Hepatocyte (in vitro differentiated cells): ENCODE data around the gene CHKA. TPM values are rescaled to one million over a fixed set of nuclear protein-coding genes. Genes with fewer than 3 reads are reported as not detected.

Source experiments
- DNase-seq: peaks from one replicate; pipeline ENCODE4 v3.0.0-alpha.2; 2016; ENCODE audit warnings: low spot score
- H2AFZ ChIP-seq: fragments of 200-600 bp; sonication (generic); 2 replicates; pipeline ENCODE4 v1.6.0; 2016; ENCODE audit warnings: antibody characterized with exemption, mild to moderate bottlenecking
- H3K27ac ChIP-seq: fragments of 200-600 bp; sonication (generic); 2 replicates; pipeline ENCODE4 v1.5.1; 2016; ENCODE audit warnings: mild to moderate bottlenecking
- H3K27me3 ChIP-seq: fragments of 200-600 bp; sonication (generic); 2 replicates; pipeline ENCODE4 v1.6.1; 2016
- H3K36me3 ChIP-seq: fragments of 200-600 bp; sonication (generic); replicated peaks from 2 replicates; pipeline ENCODE4 v1.5.1; 2016; ENCODE audit warnings: low read depth; ENCODE audit not compliant: insufficient read depth
- H3K4me1 ChIP-seq: fragments of 200-600 bp; sonication (generic); 2 replicates; pipeline ENCODE4 v1.5.1; 2016; ENCODE audit warnings: mild to moderate bottlenecking, moderate library complexity; ENCODE audit not compliant: insufficient read depth
- H3K4me2 ChIP-seq: fragments of 200-600 bp; sonication (generic); 2 replicates; pipeline ENCODE4 v1.6.0; 2016
- H3K4me3 ChIP-seq: fragments of 200-600 bp; sonication (generic); 2 replicates; pipeline ENCODE4 v1.5.1; 2016; ENCODE audit warnings: mild to moderate bottlenecking
- H3K79me2 ChIP-seq: fragments of 200-600 bp; sonication (generic); 2 replicates; pipeline ENCODE4 v1.6.0; 2017; ENCODE audit warnings: mild to moderate bottlenecking
- H3K9me2 ChIP-seq: fragments of 200-600 bp; sonication (generic); replicated peaks from 2 replicates; pipeline ENCODE4 v1.6.0; 2017; ENCODE audit warnings: mild to moderate bottlenecking; ENCODE audit not compliant: insufficient read depth
- H3K9me3 ChIP-seq: fragments of 200-600 bp; sonication (generic); 2 replicates; pipeline ENCODE4 v1.5.1; 2016; ENCODE audit warnings: low read depth, mild to moderate bottlenecking
- H4K20me1 ChIP-seq: fragments of 200-600 bp; sonication (generic); 2 replicates; pipeline ENCODE4 v1.6.0; 2016; ENCODE audit warnings: mild to moderate bottlenecking; ENCODE audit not compliant: insufficient read depth, poor library complexity, severe bottlenecking
- EZH2 ChIP-seq: fragments of 200-600 bp; sonication (generic); IDR thresholded peaks from 2 replicates; pipeline ENCODE4 v1.6.1; 2016; ENCODE audit warnings: antibody characterized with exemption, mild to moderate bottlenecking, borderline replicate concordance
- EZH2phosphoT487 ChIP-seq: fragments of 200-600 bp; sonication (generic); IDR thresholded peaks from one replicate; pipeline ENCODE4 v1.6.1; 2018; ENCODE audit warnings: antibody characterized with exemption, mild to moderate bottlenecking, low read depth, moderate library complexity; ENCODE audit not compliant: unreplicated experiment, severe bottlenecking
- WGBS: methylation state at CpG from one replicate; pipeline ENCODE4 v1.1.6; 2016; ENCODE audit warnings: low lambda C conversion rate; ENCODE audit errors: missing lambda C conversion rate; 5-methylcytosine and 5-hydroxymethylcytosine counted together
- polyA plus RNA-seq: library from polyadenylated mRNA; unstranded; fragments of >200 nt; fragmentation: Nextera tagmentation; extraction: Ambion mirVana; gene quantifications from 2 replicates; pipeline ENCODE4 v1.2.1, GENCODE V29; 2016
- total RNA-seq: library from RNA; depleted of rRNA; stranded (reverse); fragments of >200 nt; gene quantifications from 2 replicates; pipeline ENCODE4 v1.2.3, GENCODE V29; 2014
- TF ChIP-seq, protein P1 (sequence below): fragments of 200-600 bp; sonication (generic); IDR thresholded peaks from 2 replicates; pipeline ENCODE4 v1.5.1; 2016; ENCODE audit warnings: antibody characterized with exemption, mild to moderate bottlenecking; ENCODE audit not compliant: poor library complexity

CHKA gene
- total and polyA plus RNA-seq, 2 experiments from 2014 or later = 70.0 to 117 TPM

DNA sequence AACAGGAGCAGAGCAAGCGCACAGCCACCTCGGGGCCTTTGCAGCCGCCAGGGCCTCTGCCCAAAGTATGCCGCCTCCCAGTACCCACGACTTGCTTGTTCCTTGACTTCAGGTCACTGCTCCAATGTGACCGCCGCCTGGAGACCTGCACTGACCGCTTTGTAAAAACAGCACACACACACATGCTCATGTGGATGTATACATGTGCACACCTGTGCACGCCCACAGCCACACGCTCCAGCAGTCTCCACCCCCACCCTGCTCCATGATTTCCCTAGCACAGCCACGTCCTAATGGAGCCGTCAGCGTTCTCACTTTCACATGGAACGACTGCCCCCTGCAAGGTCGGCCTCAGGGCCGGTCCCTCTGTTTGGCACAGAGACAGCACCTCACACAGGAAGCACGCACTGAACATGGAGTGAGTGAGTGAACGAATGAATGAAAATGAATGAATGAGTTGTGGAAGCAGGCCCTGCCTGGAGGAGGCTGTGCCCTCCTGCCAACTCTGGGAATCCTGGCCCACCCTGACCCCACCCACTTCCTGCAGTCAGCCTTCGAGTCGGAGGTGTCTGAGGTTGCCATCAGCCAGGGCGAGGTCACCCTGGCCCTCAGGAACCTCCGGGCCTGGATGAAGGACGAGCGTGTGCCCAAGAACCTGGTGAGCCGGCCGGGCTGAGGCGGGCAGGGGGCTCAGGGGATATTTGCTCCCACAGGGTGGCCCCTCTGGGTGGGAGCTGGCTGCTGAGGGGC lies 103.0 kb downstream of the CHKA start:
- H3K4me2 ChIP-seq = no peak overlapping the region
- H3K27me3 ChIP-seq = no peaks in the 10 kb centered on the region
- TF ChIP-seq, protein P1, sequence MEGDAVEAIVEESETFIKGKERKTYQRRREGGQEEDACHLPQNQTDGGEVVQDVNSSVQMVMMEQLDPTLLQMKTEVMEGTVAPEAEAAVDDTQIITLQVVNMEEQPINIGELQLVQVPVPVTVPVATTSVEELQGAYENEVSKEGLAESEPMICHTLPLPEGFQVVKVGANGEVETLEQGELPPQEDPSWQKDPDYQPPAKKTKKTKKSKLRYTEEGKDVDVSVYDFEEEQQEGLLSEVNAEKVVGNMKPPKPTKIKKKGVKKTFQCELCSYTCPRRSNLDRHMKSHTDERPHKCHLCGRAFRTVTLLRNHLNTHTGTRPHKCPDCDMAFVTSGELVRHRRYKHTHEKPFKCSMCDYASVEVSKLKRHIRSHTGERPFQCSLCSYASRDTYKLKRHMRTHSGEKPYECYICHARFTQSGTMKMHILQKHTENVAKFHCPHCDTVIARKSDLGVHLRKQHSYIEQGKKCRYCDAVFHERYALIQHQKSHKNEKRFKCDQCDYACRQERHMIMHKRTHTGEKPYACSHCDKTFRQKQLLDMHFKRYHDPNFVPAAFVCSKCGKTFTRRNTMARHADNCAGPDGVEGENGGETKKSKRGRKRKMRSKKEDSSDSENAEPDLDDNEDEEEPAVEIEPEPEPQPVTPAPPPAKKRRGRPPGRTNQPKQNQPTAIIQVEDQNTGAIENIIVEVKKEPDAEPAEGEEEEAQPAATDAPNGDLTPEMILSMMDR = no peak
- no peak for TF ChIP-seq EZH2
- no peak for TF ChIP-seq EZH2phosphoT487
- DNase-seq = no peak
- H3K9me3 ChIP-seq = no peaks in the 10 kb centered on the region
- H3K4me3 ChIP-seq = no peak overlapping the region
- H3K27ac ChIP-seq = no peak overlapping the region
- H3K36me3 ChIP-seq = no peaks in the 10 kb centered on the region
- no peaks in the 10 kb centered on the region for H3K9me2 ChIP-seq
- H4K20me1 ChIP-seq = no peaks in the 10 kb centered on the region
- H3K79me2 ChIP-seq = no peaks in the 10 kb centered on the region
- peaks cover 25% of the 10 kb centered on the region for H3K4me1 ChIP-seq
- 87% methylated on average over 27 of the region's 27 CpGs for WGBS
- no peak overlapping the region for H2AFZ ChIP-seq

DNA sequence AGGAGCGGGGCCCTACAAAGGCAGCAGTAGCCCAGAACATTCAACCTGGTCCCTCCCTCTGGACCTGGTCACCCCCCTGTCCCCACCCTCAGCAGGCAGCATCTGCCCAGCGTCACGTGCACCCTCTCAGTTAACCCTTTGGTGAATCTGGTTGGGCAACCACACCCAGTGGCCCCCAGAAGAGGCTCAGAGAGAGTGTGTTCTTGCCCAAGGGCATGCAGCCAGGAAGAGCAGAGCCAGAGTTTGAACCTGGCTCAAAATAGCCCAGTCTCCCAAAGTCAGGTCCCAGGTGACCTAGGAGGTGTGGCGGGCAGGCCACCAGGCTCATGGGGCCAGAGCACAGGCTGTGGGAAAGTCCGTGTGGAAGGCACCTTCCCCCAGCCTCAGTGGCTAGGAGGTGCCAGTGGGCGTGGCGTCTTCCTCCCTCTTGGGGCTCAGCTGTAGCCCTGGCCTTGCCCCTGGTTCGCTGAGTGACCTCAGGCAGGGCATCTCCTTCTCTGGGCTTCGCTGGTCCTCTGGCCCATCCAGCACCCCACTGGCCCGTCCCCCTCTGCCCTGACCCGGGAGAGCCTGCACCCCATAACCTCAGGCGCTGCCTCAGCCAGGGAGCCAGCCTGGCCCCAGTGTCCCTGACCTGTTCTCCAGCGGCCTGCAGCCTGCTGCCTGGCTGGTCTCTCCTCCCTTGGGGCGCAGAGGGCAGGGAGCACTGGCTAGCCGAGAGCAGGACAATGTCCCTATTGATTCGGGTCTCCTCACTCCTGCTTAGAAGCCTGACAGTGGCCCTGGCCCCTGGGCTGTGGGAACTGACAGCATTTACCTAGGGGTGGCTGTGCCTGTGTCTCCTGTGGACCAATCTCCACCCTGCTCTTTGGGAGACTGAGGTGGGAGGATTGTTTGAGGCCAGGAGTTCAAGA lies 104.0 kb downstream of the CHKA start:
- Histone ChIP-seq H3K4me3 (no peak overlapping the region), H4K20me1 (no peaks in the 10 kb centered on the region), H3K4me2 (no peak overlapping the region), H3K79me2 (no peaks in the 10 kb centered on the region), H3K27me3 (no peaks in the 10 kb centered on the region), H3K4me1 (peaks cover 32% of the 10 kb centered on the region), H3K36me3 (no peaks in the 10 kb centered on the region), H3K27ac (no peak overlapping the region), H3K9me3 (no peaks in the 10 kb centered on the region), H3K9me2 (no peaks in the 10 kb centered on the region), H2AFZ (no peak overlapping the region)
- WGBS = 74% methylated on average over 16 of the region's 16 CpGs
- DNase-seq = peak; percentile 44
- TF ChIP-seq EZH2phosphoT487 (no peak), EZH2 (no peak)
- TF ChIP-seq, protein P1 = no peak

DNA sequence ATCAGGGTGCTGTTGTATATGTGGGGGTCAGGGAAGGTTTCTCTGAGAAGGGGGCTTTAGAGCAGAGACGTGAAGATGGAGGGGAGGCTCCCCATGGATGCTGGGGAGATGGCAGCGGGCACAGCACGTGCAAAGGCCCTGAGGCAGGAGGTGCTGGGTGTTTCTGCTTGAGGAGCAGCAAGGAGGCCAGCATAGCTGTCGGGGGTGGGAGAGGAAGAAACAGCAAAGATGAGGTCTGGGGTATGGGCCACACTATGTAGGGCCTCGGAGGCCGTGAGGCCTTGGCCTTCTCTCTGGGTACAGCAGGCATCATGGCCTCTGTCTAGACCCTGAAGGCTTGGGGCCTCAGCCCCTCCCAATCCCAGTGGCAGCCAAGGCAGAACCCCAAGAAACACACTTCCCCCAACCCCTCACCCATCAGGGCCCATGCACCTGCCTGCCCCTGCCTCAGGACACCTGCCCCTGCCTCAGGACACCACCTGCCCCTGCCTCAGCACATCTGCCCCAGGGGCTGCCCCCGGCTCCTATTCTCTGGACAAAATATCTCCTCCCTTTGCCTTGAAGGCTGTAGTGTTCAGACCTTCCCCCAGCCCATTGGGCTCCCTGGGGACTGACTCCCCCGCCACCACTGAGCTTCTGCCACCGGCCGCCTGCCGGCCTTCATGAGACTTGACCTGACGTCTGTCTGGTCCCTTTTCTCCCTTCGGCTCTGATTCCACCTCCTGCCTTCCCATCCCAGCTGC lies 104.9 kb downstream of the CHKA start:
- DNase-seq = no peak
- peaks cover 32% of the 10 kb centered on the region for H3K4me1 ChIP-seq
- no peaks in the 10 kb centered on the region for H3K9me3 ChIP-seq
- no peak overlapping the region for H2AFZ ChIP-seq
- H3K27me3 ChIP-seq = no peaks in the 10 kb centered on the region
- no peaks in the 10 kb centered on the region for H4K20me1 ChIP-seq
- no peak overlapping the region for H3K4me2 ChIP-seq
- no peaks in the 10 kb centered on the region for H3K36me3 ChIP-seq
- H3K9me2 ChIP-seq = no peaks in the 10 kb centered on the region
- WGBS = 76% methylated on average over 11 of the region's 13 CpGs
- TF ChIP-seq, protein P1 = no peak
- no peak for TF ChIP-seq EZH2
- TF ChIP-seq EZH2phosphoT487 = no peak
- no peaks in the 10 kb centered on the region for H3K79me2 ChIP-seq
- no peak overlapping the region for H3K4me3 ChIP-seq
- no peak overlapping the region for H3K27ac ChIP-seq
